RWPE1 (cell line): ENCODE data around the gene SERTAD4.
A peak's percentile ranks its signal among the peaks of the same experiment; 100 is the strongest.

ENCODE experiments used
- CTCF ChIA-PET: fragments of 350-600 bp; sonication (Branson Sonifier 250); formaldehyde crosslinking; extraction: SDS; loops from one replicate; lab custom pipeline; 2021; lab: Yijun Ruan, JAX
- POLR2A ChIA-PET: fragments of 400-600 bp; formaldehyde crosslinking; extraction: SDS; loops from one replicate; lab custom pipeline; 2020; ENCODE audit warnings: antibody characterized with exemption; ENCODE audit not compliant: low non-redundant PET; lab: Yijun Ruan, JAX
- DNase-seq: peaks from one replicate; pipeline ENCODE4 v3.0.0; 2012; ENCODE audit warnings: low spot score
- H3K27ac ChIP-seq: fragments of 450-650 bp; 2 replicates; pipeline ENCODE4 v1.5.1; 2017
- CTCF ChIP-seq: fragments of 450-650 bp; conservative IDR thresholded peaks from 2 replicates; pipeline ENCODE4 v1.5.1; 2017; ENCODE audit warnings: low read depth, mild to moderate bottlenecking

SERTAD4 gene

GRCh38 chr1:210233216-210233494, 559 bp downstream of the SERTAD4 start:
- TF ChIP-seq CTCF: no peak
- peak overlapping the region; percentile 95 for H3K27ac ChIP-seq
- ChIA-PET POLR2A (no interaction called here), CTCF (interaction anchor here (0.7 to 1.5 kb wide), 2 partner anchors 45 to 128 kb away, joined by 3 to 6 read pairs; no protein-coding TSS in a partner anchor)
- no peak for DNase-seq

GRCh38 chr1:210233495-210234328, 1.1 kb downstream of the SERTAD4 start:
- CTCF ChIA-PET: interaction anchor here (0.7 to 1.5 kb wide), 2 partner anchors 45 to 127 kb away, joined by 3 to 6 read pairs; no protein-coding TSS in a partner anchor
- TF ChIP-seq CTCF: no peak
- peak; percentile 73 for DNase-seq
- H3K27ac ChIP-seq: peak overlapping the region; percentile 95
- POLR2A ChIA-PET: no interaction called here

GRCh38 chr1:210234329-210234757, 1.7 kb downstream of the SERTAD4 start:
- CTCF ChIA-PET: interaction anchor here (1.5 kb wide), 1 partner anchor 127 kb away, joined by 6 read pairs; no protein-coding TSS in a partner anchor
- no peak for DNase-seq
- no peak for TF ChIP-seq CTCF
- POLR2A ChIA-PET: no interaction called here
- peak overlapping the region; percentile 95 for H3K27ac ChIP-seq

GRCh38 chr1:210235363-210236053, 2.9 kb downstream of the SERTAD4 start:
- ChIA-PET CTCF (interaction anchor here (0.7 kb wide), 1 partner anchor 1445 kb away, joined by 3 read pairs; no protein-coding TSS in a partner anchor), POLR2A (no interaction called here)
- DNase-seq: no peak
- TF ChIP-seq CTCF: no peak
- no peak overlapping the region for H3K27ac ChIP-seq

GRCh38 chr1:210236386-210236839, 3.8 kb downstream of the SERTAD4 start:
- no peak for TF ChIP-seq CTCF
- ChIA-PET POLR2A (no interaction called here), CTCF (interaction anchor here (0.7 kb wide), 1 partner anchor 1445 kb away, joined by 3 read pairs; no protein-coding TSS in a partner anchor)
- H3K27ac ChIP-seq: peak overlapping the region; percentile 59
- DNase-seq: no peak

- H3K27ac ChIP-seq: peak overlapping the region; percentile 59
- ChIA-PET CTCF (no interaction called here), POLR2A (no interaction called here)
- TF ChIP-seq CTCF: no peak
- DNase-seq: no peak
Observed at GRCh38 chr1:210236840-210237409, 4.3 kb downstream of the SERTAD4 start.
